GM12878 (cell line): ENCODE measurements around the gene ARL11.

ENCODE experiments used
- EP300 ChIP-seq, 2 experiments: fragments of 150-350 bp in 1 of 2; IDR thresholded peaks; 2 replicates each; pipeline ENCODE4 v1.6.1; 2011 to 2012; ENCODE audit warnings: low read depth in 2 of 2, low read length in 2 of 2, borderline replicate concordance in 1 of 2, improper control_type of control experiment in 1 of 2, inconsistent platforms in 1 of 2; ENCODE audit not compliant: control insufficient read depth in 1 of 2
- EZH2 ChIP-seq: IDR thresholded peaks from 2 replicates; pipeline ENCODE4 v1.6.1; 2012; ENCODE audit warnings: low read depth, mild to moderate bottlenecking, control low read depth, inconsistent platforms, low read length, borderline replicate concordance; ENCODE audit not compliant: control insufficient read depth
- FOS ChIP-seq: IDR thresholded peaks from 3 replicates; pipeline ENCODE4 v1.6.1; 2011; ENCODE audit warnings: borderline replicate concordance; ENCODE audit not compliant: insufficient read length; ENCODE audit errors: extremely low read depth
- IRF5 ChIP-seq: fragments of 450-650 bp; IDR thresholded peaks from 2 replicates; pipeline ENCODE4 v1.6.1; 2017; ENCODE audit warnings: borderline replicate concordance
- PAX8 ChIP-seq: fragments of 450-650 bp; IDR thresholded peaks from 2 replicates; pipeline ENCODE4 v1.6.1; 2017; ENCODE audit warnings: mild to moderate bottlenecking, moderate library complexity
- POLR2A ChIP-seq: IDR thresholded peaks from 2 replicates; pipeline ENCODE4 v1.6.1; 2011; ENCODE audit warnings: low read depth, mild to moderate bottlenecking, low read length
- POLR2AphosphoS5 ChIP-seq: IDR thresholded peaks from 2 replicates; pipeline ENCODE4 v1.6.1; 2011; ENCODE audit warnings: mild to moderate bottlenecking, low read length, inconsistent platforms
- RAD21 ChIP-seq: IDR thresholded peaks from 2 replicates; pipeline ENCODE4 v1.6.1; 2011; ENCODE audit warnings: mild to moderate bottlenecking, low read depth, low read length, moderate library complexity; ENCODE audit not compliant: insufficient read depth
- RELA ChIP-seq: fragments of 450-650 bp; IDR thresholded peaks from 2 replicates; pipeline ENCODE4 v1.8.0; 2014; ENCODE audit warnings: borderline replicate concordance; ENCODE audit not compliant: partially characterized antibody
- SIN3A ChIP-seq: IDR thresholded peaks from 2 replicates; pipeline ENCODE4 v1.6.1; 2012; ENCODE audit warnings: low read depth, low read length, improper control_type of control experiment
- TF ChIP-seq, protein P1 (sequence below), 3 experiments: IDR thresholded peaks in 2 of 3; conservative IDR thresholded peaks in 1 of 3; 2 replicates each; pipeline ENCODE4 v1.5.1; 2011; ENCODE audit warnings: low read depth in 3 of 3, low read length in 3 of 3, mild to moderate bottlenecking in 3 of 3, control low read depth in 2 of 3, moderate library complexity in 2 of 3, inconsistent platforms in 1 of 3, mixed read lengths in 1 of 3; ENCODE audit not compliant: control insufficient read depth in 2 of 3, insufficient read depth in 1 of 3; ENCODE audit errors: extremely low read depth in 1 of 3

DNA sequence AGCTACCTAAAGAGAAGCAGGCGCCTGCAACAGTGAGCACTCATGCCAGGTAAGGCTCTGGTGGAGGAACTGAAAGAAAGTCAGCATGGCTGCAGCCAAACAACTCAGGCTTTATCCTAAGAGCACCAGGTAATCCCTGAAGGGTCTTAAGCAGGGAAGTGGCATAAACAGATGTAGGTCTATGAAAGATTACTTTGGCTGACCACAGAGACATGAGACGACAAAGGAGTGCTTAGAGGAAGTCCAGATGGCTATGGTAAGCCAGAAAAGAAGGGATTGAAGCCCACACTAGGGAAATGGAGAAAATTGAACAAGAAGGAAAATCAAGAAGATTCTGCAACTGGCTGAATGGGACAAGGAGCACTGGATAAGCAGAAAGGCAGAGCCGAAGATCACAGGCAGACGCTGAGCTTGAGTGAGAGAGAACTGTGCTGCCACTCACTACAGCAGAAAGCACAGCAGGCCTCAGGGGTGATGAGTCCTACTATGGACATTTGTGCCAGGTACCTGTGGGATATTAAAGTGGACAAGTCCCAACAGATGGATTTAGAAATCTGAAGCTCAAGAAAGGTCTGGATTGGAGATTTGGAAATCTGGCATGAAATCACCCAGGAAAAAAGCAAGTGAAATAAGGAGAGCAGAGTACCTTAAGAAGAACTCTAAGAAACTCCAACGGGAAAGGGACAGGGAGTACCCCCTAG, 47.2 kb upstream of the ARL11 start:
- TF ChIP-seq, protein P1, sequence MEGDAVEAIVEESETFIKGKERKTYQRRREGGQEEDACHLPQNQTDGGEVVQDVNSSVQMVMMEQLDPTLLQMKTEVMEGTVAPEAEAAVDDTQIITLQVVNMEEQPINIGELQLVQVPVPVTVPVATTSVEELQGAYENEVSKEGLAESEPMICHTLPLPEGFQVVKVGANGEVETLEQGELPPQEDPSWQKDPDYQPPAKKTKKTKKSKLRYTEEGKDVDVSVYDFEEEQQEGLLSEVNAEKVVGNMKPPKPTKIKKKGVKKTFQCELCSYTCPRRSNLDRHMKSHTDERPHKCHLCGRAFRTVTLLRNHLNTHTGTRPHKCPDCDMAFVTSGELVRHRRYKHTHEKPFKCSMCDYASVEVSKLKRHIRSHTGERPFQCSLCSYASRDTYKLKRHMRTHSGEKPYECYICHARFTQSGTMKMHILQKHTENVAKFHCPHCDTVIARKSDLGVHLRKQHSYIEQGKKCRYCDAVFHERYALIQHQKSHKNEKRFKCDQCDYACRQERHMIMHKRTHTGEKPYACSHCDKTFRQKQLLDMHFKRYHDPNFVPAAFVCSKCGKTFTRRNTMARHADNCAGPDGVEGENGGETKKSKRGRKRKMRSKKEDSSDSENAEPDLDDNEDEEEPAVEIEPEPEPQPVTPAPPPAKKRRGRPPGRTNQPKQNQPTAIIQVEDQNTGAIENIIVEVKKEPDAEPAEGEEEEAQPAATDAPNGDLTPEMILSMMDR (IDR thresholded peaks at IDR 0.05 in 2 of 3, conservative IDR thresholded peaks at IDR 0.05 in 1 of 3; ENCODE audit: control insufficient read depth in 2 of 3, extremely low read depth in 1 of 3, insufficient read depth in 1 of 3, low read depth in 3 of 3, low read length in 3 of 3), result no peak
- no peak for TF ChIP-seq EZH2
- no peak for TF ChIP-seq POLR2A
- no peak for TF ChIP-seq FOS
- no peak for TF ChIP-seq EP300 (IDR thresholded peaks at IDR 0.05; ENCODE audit: borderline replicate concordance in 1 of 2, control insufficient read depth in 1 of 2, low read depth in 2 of 2, low read length in 2 of 2)
- no peak for TF ChIP-seq RELA
- TF ChIP-seq POLR2AphosphoS5, result no peak
- no peak for TF ChIP-seq IRF5
- no peak for TF ChIP-seq PAX8
- TF ChIP-seq RAD21, result no peak
- TF ChIP-seq SIN3A, result no peak
